Natural killer cell (primary cell): ENCODE results near the gene CAPN11. TPM values are rescaled to one million over a fixed set of nuclear protein-coding genes. Genes with fewer than 3 reads are reported as not detected.
"Not testable (repeated sequence)": the region's sequence is repeated elsewhere in the genome, so short reads cannot be mapped to it uniquely, and the experiment has no call there.

ENCODE experiments used
- ATAC-seq, 3 donors: fragments of 150-1000 bp in 2 of 3; fragments of 200-7000 bp in 1 of 3; cut with Tn5 transposase; 1 replicate in 1 of 3; 2 replicates in 2 of 3; pipeline ENCODE4 v1.10.0; 2021; ENCODE audit warnings: mild to moderate bottlenecking in 2 of 3, moderate library complexity in 2 of 3
- DNase-seq, 2 donors: peaks; one replicate each; pipeline versions ENCODE4 v3.0.0 to v3.0.0-alpha.2; 2013 to 2021; ENCODE audit warnings: mixed read lengths in 1 of 2
- H3K27ac ChIP-seq: one replicate; pipeline ENCODE4 v1.5.1; 2013; ENCODE audit warnings: mild to moderate bottlenecking, low read length
- H3K27me3 ChIP-seq: one replicate; pipeline ENCODE4 v1.6.1; 2013; ENCODE audit warnings: low read length; ENCODE audit not compliant: control insufficient read depth, insufficient read depth
- H3K36me3 ChIP-seq: one replicate; pipeline ENCODE4 v1.6.1; 2013; ENCODE audit warnings: low read length; ENCODE audit not compliant: control insufficient read depth, insufficient read depth
- H3K4me1 ChIP-seq: one replicate; pipeline ENCODE4 v1.6.1; 2013; ENCODE audit warnings: low read length; ENCODE audit not compliant: control insufficient read depth, insufficient read depth
- H3K4me3 ChIP-seq: one replicate; pipeline ENCODE4 v1.5.1; 2013; ENCODE audit warnings: low read length
- H3K9me3 ChIP-seq: one replicate; pipeline ENCODE4 v1.6.1; 2013; ENCODE audit warnings: low read length; ENCODE audit not compliant: control insufficient read depth, insufficient read depth
- H3K27ac Mint-ChIP-seq, 2 donors: one replicate each; pipeline ENCODE4 v1.8.0; 2022; ENCODE audit warnings: mild to moderate bottlenecking in 2 of 2, mixed read lengths in 2 of 2, moderate library complexity in 1 of 2
- H3K27me3 Mint-ChIP-seq, 2 donors: one replicate each; pipeline ENCODE4 v1.8.0; 2022; ENCODE audit warnings: low read depth in 2 of 2, mixed read lengths in 2 of 2
- H3K36me3 Mint-ChIP-seq: one replicate; pipeline ENCODE4 v1.8.0; 2022; ENCODE audit warnings: mixed read lengths
- H3K4me1 Mint-ChIP-seq, 2 donors: one replicate each; pipeline ENCODE4 v1.8.0; 2022; ENCODE audit warnings: mixed read lengths in 2 of 2
- H3K4me3 Mint-ChIP-seq: one replicate; pipeline ENCODE4 v1.8.0; 2022; ENCODE audit warnings: mild to moderate bottlenecking, moderate library complexity, mixed read lengths
- H3K9me3 Mint-ChIP-seq, 2 donors: one replicate each; pipeline ENCODE4 v1.8.0; 2022; ENCODE audit warnings: mixed read lengths in 2 of 2
- whole genome bisulfite sequencing: methylation state at CpG from one replicate; pipeline ENCODE4 v1.1.7; 2013; ENCODE audit warnings: missing lambda C conversion rate; ENCODE audit not compliant: insufficient coverage; 5-methylcytosine and 5-hydroxymethylcytosine counted together
- intact Hi-C: fragments of 100-400 bp; cut with micrococcal nuclease; formaldehyde crosslinking; loops from one replicate; pipeline ENCODE4 v1.14.2; 2022
- total RNA-seq, 4 donors: library from RNA; stranded (reverse); fragments of 120-200 nt in 1 of 4; gene quantifications; one replicate each; pipeline versions ENCODE4 v1.2.3 to v1.2.4, GENCODE V29; 2013 to 2022
- TF ChIP-seq, protein P1 (sequence below): fragments of 200-600 bp; IDR thresholded peaks from one replicate; pipeline ENCODE4 v1.8.0; 2022; ENCODE audit warnings: antibody characterized with exemption

The CAPN11 gene
- total RNA-seq, 3 donors from 2014 or later (not counting 1 experiment from before 2014, with no cell fraction given) = not detected

- DNase-seq (no peak), ATAC-seq (no peak)
- no peak overlapping the region for H3K4me3 Mint-ChIP-seq
- no peak overlapping the region for H3K27ac ChIP-seq
- no peaks in the 10 kb centered on the region for H3K9me3 ChIP-seq
- H3K36me3 Mint-ChIP-seq = no peaks in the 10 kb centered on the region
- peaks cover 0 to 2% of the 10 kb centered on the region in 2 donors for H3K27me3 Mint-ChIP-seq
- no peak overlapping the region for H3K4me3 ChIP-seq
- H3K27me3 ChIP-seq = no peaks in the 10 kb centered on the region
- intact Hi-C loops = no loop called here
- no peaks in the 10 kb centered on the region for H3K9me3 Mint-ChIP-seq
- peak overlapping the region in 1 of 2 donors; percentile 57 for H3K27ac Mint-ChIP-seq
- TF ChIP-seq, protein P1, sequence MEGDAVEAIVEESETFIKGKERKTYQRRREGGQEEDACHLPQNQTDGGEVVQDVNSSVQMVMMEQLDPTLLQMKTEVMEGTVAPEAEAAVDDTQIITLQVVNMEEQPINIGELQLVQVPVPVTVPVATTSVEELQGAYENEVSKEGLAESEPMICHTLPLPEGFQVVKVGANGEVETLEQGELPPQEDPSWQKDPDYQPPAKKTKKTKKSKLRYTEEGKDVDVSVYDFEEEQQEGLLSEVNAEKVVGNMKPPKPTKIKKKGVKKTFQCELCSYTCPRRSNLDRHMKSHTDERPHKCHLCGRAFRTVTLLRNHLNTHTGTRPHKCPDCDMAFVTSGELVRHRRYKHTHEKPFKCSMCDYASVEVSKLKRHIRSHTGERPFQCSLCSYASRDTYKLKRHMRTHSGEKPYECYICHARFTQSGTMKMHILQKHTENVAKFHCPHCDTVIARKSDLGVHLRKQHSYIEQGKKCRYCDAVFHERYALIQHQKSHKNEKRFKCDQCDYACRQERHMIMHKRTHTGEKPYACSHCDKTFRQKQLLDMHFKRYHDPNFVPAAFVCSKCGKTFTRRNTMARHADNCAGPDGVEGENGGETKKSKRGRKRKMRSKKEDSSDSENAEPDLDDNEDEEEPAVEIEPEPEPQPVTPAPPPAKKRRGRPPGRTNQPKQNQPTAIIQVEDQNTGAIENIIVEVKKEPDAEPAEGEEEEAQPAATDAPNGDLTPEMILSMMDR = no peak
- 83% methylated on average over 4 of the region's 4 CpGs for WGBS
- H3K4me1 Mint-ChIP-seq = peaks cover 6 to 19% of the 10 kb centered on the region in 2 donors
- peaks cover 18% of the 10 kb centered on the region for H3K4me1 ChIP-seq
- H3K36me3 ChIP-seq = no peaks in the 10 kb centered on the region
Measured at GRCh38 chr6:44179072-44179536, 20.5 kb downstream of the CAPN11 start.

DNA sequence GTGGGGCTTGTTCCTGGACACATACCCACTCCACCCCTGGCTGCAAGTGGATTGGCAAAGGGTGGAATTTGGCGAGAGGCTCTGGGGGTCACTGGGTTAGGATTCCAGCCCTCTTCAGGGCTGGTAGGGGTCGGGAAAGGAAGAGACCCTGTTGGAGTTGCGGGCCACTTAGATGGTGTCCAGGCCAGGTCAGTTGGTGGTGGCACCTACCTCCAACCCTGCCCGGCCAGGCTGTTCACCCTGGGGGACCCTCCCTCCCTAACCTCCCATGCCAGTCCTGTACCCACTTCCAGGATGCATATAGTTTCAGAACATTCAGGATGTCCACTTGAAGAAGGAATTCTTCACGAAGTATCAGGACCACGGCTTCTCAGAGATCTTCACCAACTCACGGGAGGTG, 21.0 kb downstream of the CAPN11 start:
- intact Hi-C loops = no loop called here
- Mint-ChIP-seq H3K36me3 (no peaks in the 10 kb centered on the region), H3K9me3 (no peaks in the 10 kb centered on the region), H3K4me1 (peaks cover 6 to 19% of the 10 kb centered on the region in 2 donors), H3K4me3 (no peak overlapping the region), H3K27me3 (peaks cover 0 to 3% of the 10 kb centered on the region in 2 donors), H3K27ac (peak overlapping the region in 1 of 2 donors; percentile 57)
- Histone ChIP-seq H3K36me3 (no peaks in the 10 kb centered on the region), H3K27ac (no peak overlapping the region), H3K4me3 (no peak overlapping the region), H3K9me3 (no peaks in the 10 kb centered on the region), H3K27me3 (no peaks in the 10 kb centered on the region), H3K4me1 (peaks cover 18% of the 10 kb centered on the region)
- no peak for DNase-seq
- WGBS = 90% methylated on average over 7 of the region's 7 CpGs
- no peak for ATAC-seq
- TF ChIP-seq, protein P1 = no peak

DNA sequence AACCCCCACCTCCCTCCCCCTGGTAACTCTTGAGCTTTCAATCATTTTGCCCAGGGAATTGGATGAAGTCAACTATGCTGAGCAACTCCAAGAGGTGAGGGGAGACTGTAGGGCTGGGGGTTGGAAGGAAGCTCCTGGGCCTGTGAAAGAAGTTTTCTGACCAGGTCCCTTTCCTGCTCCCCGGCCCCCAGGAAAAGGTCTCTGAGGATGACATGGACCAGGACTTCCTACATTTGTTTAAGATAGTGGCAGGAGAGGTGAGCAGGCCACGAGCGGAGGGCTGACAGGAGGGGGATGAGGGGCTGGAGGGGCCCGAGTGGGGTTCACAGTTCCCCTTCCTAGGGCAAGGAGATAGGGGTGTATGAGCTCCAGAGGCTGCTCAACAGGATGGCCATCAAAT, 21.8 kb downstream of the CAPN11 start:
- H3K9me3 ChIP-seq = no peaks in the 10 kb centered on the region
- no peaks in the 10 kb centered on the region for H3K36me3 ChIP-seq
- intact Hi-C loops = no loop called here
- no peak overlapping the region for H3K4me3 ChIP-seq
- H3K4me3 Mint-ChIP-seq = no peak overlapping the region
- peaks cover 18% of the 10 kb centered on the region for H3K4me1 ChIP-seq
- H3K27me3 Mint-ChIP-seq = peaks cover 1 to 5% of the 10 kb centered on the region in 2 donors
- no peak overlapping the region for H3K27ac ChIP-seq
- H3K27me3 ChIP-seq = no peaks in the 10 kb centered on the region
- no peak overlapping the region for H3K27ac Mint-ChIP-seq
- H3K9me3 Mint-ChIP-seq = no peaks in the 10 kb centered on the region
- peaks cover 6 to 19% of the 10 kb centered on the region in 2 donors for H3K4me1 Mint-ChIP-seq
- ATAC-seq = no peak
- H3K36me3 Mint-ChIP-seq = no peaks in the 10 kb centered on the region
- TF ChIP-seq, protein P1 = no peak
- DNase-seq = no peak
- WGBS = 91% methylated on average over 4 of the region's 4 CpGs

DNA sequence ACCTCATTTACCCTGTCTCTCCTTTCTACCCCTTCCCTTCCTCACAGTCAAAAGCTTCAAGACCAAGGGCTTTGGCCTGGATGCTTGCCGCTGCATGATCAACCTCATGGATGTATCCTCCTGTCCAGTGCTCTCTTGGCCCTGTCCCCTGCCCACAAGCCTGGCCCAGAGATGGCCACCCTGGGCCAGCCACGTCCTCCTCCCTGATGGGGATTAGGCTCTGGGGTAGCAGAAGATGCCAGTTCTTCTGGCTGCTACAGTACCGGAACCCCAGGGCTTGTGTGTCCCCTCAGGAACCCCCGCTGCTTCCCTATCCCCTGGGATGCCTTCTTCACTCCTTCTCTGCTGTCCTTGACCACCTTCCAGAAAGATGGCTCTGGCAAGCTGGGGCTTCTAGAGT, 22.3 kb downstream of the CAPN11 start:
- Mint-ChIP-seq H3K27ac (no peak overlapping the region), H3K4me3 (no peak overlapping the region), H3K36me3 (no peaks in the 10 kb centered on the region), H3K9me3 (no peaks in the 10 kb centered on the region), H3K27me3 (peaks cover 6 to 7% of the 10 kb centered on the region in 2 donors), H3K4me1 (peaks cover 6 to 19% of the 10 kb centered on the region in 2 donors)
- H3K36me3 ChIP-seq = no peaks in the 10 kb centered on the region
- no peak overlapping the region for H3K27ac ChIP-seq
- no peak for DNase-seq
- peaks cover 18% of the 10 kb centered on the region for H3K4me1 ChIP-seq
- TF ChIP-seq, protein P1 = no peak
- intact Hi-C loops = no loop called here
- 92% methylated on average over 4 of the region's 4 CpGs for WGBS
- no peak for ATAC-seq
- H3K27me3 ChIP-seq = no peaks in the 10 kb centered on the region
- H3K4me3 ChIP-seq = no peak overlapping the region
- no peaks in the 10 kb centered on the region for H3K9me3 ChIP-seq

DNA sequence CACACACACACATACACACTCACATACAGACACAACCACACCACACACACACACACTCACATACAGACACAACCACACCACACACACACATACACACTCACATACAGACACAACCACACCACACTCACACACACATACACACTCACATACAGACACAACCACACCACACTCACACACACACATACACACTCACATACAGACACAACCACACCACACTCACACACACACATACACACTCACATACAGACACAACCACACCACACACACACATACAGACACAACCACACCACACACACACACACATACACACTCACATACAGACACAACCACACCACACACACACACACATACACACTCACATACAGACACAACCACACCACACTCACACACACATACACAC, 23.2 kb downstream of the CAPN11 start:
- H3K4me3 ChIP-seq, H3K4me1 ChIP-seq, ATAC-seq, intact Hi-C loops, H3K9me3 ChIP-seq, H3K27me3 ChIP-seq, H3K27ac ChIP-seq, H3K4me3 Mint-ChIP-seq, H3K9me3 Mint-ChIP-seq, H3K27ac Mint-ChIP-seq, H3K36me3 ChIP-seq, DNase-seq, H3K36me3 Mint-ChIP-seq: not testable (repeated sequence)
- Mint-ChIP-seq H3K27me3 (peaks cover 12% of the 10 kb centered on the region in 2 donors), H3K4me1 (peaks cover 6 to 14% of the 10 kb centered on the region in 2 donors)
